Spleen (tissue), 11 donors: ENCODE measurements around the gene BUB3. TPM values are rescaled to one million over a fixed set of nuclear protein-coding genes. Genes with fewer than 3 reads are reported as not detected.

Experiments used
- DNase-seq: peaks from one replicate; pipeline ENCODE4 v3.0.0-alpha.2; 2020
- H3K27ac ChIP-seq, 8 donors: fragments of 200-600 bp; sonication (generic) in 7 of 8; 1 replicate in 4 of 8; 2 replicates in 4 of 8; pipeline versions ENCODE4 v1.5.0 to v1.8.0; 2016 to 2021; ENCODE audit warnings: inconsistent platforms in 4 of 8, mild to moderate bottlenecking in 4 of 8, moderate library complexity in 1 of 8
- H3K27me3 ChIP-seq, 7 donors: fragments of 200-600 bp; sonication (generic) in 6 of 7; replicated peaks in 1 of 7; 1 replicate in 4 of 7; 2 replicates in 3 of 7; pipeline versions ENCODE4 v1.5.0 to v1.8.0; 2016 to 2021; ENCODE audit warnings: inconsistent platforms in 3 of 7, mild to moderate bottlenecking in 1 of 7
- H3K36me3 ChIP-seq, 6 donors: fragments of 200-600 bp; sonication (generic) in 5 of 6; 1 replicate in 4 of 6; 2 replicates in 2 of 6; pipeline versions ENCODE4 v1.5.0 to v1.8.0; 2016 to 2021; ENCODE audit warnings: inconsistent platforms in 2 of 6
- H3K4me1 ChIP-seq, 6 donors: fragments of 200-600 bp; sonication (generic) in 5 of 6; 1 replicate in 3 of 6; 2 replicates in 3 of 6; pipeline versions ENCODE4 v1.5.0 to v1.8.0; 2016 to 2021; ENCODE audit warnings: inconsistent platforms in 3 of 6
- H3K4me3 ChIP-seq, 8 donors: fragments of 200-600 bp; sonication (generic) in 7 of 8; 1 replicate in 4 of 8; 2 replicates in 4 of 8; pipeline versions ENCODE4 v1.5.0 to v1.8.0; 2016 to 2021; ENCODE audit warnings: inconsistent platforms in 4 of 8, mild to moderate bottlenecking in 4 of 8, moderate library complexity in 2 of 8
- H3K9me3 ChIP-seq, 8 donors: fragments of 200-600 bp; sonication (generic) in 7 of 8; 1 replicate in 4 of 8; 2 replicates in 4 of 8; pipeline versions ENCODE4 v1.5.0 to v1.8.0; 2016 to 2021; ENCODE audit warnings: inconsistent platforms in 4 of 8
- CTCF ChIP-seq, 11 experiments: fragments of 200-600 bp in 7 of 11; fragments of 450-650 bp in 4 of 11; sonication (generic) in 4 of 11; IDR thresholded peaks in 8 of 11; conservative IDR thresholded peaks in 3 of 11; 1 replicate in 7 of 11; 2 replicates in 4 of 11; pipeline versions ENCODE4 v1.4.0 to v1.8.0; 2016 to 2021; ENCODE audit warnings: antibody characterized with exemption in 11 of 11, inconsistent platforms in 4 of 11, mild to moderate bottlenecking in 1 of 11
- POLR2A ChIP-seq, 3 donors: fragments of 450-650 bp; IDR thresholded peaks; one replicate each; pipeline ENCODE4 v1.5.1; 2017; ENCODE audit warnings: antibody characterized with exemption in 3 of 3, mild to moderate bottlenecking in 1 of 3
- POLR2AphosphoS5 ChIP-seq, 3 donors: sonication (generic); formaldehyde crosslinking; IDR thresholded peaks; one replicate each; pipeline ENCODE4 v1.5.1; 2017; ENCODE audit warnings: antibody characterized with exemption in 3 of 3
- WGBS, 5 donors: extraction: QIAGEN DNeasy Blood & Tissue Kit in 3 of 5; methylation state at CpG; one replicate each; pipeline versions ENCODE4 v1.1.5 to v1.1.7; 2013 to 2018; 5-methylcytosine and 5-hydroxymethylcytosine counted together
- intact Hi-C: fragments of 100-400 bp; cut with DNase I; formaldehyde crosslinking; loops from one replicate; pipeline ENCODE4 v1.15.0; 2023; ENCODE audit warnings: low total_unique reads
- polyA plus RNA-seq, 3 donors: library from polyadenylated mRNA; stranded (reverse); fragments of 200-250 nt; gene quantifications; one replicate each; pipeline ENCODE4 v1.2.1, GENCODE V29; 2013
- total RNA-seq, 7 donors: library from RNA; depleted of rRNA in 3 of 7; stranded (reverse); fragments of >200 nt in 3 of 7; fragmentation: NEBNext Ultra II Directional in 4 of 7; extraction: Animal tissue kit (Norgen Biotek cat#: 25700) in 4 of 7; gene quantifications; one replicate each; pipeline versions ENCODE4 v1.1.0 to v1.2.1, GENCODE V29; 2016 to 2021
- donor health status: healthy with polysubstance abuse.
- donor health status: DM: no; HTN: no; CAD: no; lungs with moderate emphysema.
- donor health status: DM: no; HTN: no; CAD: no.
- donor health status: Bipolar disorder and iron deficiency.
- donor health status: healthy.
- donor health status: DM: no; HTN: no; CAD: no.
- donor health status: DM: yes; HTN: yes; CAD: no.

The BUB3 gene
- total and polyA plus RNA-seq, 10 donors = 33.7 to 193 (median 98.4) TPM

- peak overlapping the region in 5 of 8 donors; percentile 3 to 49 (median 13) for H3K4me3 ChIP-seq
- intact Hi-C loops = no loop called here
- H3K27me3 ChIP-seq = peaks cover 45 to 100% (median 100%) of the 10 kb centered on the region in 7 donors
- no peak for DNase-seq
- H3K36me3 ChIP-seq = no peaks in the 10 kb centered on the region
- TF ChIP-seq CTCF (IDR thresholded peaks at IDR 0.05 in 8 of 11, conservative IDR thresholded peaks at IDR 0.05 in 3 of 11) = no peak
- no peak for TF ChIP-seq POLR2AphosphoS5 (IDR thresholded peaks at IDR 0.05)
- no peak for TF ChIP-seq POLR2A (IDR thresholded peaks at IDR 0.05)
- H3K4me1 ChIP-seq = peaks cover 34 to 87% (median 81%) of the 10 kb centered on the region in 6 donors
- no peak overlapping the region for H3K27ac ChIP-seq
- no peaks in the 10 kb centered on the region for H3K9me3 ChIP-seq
- 2 to 12% (median 3%) methylated on average over 39 to 59 of the region's 59 CpGs for WGBS, 5 donors
Observed at GRCh38 chr10:123146013-123146893, 7.9 kb upstream of the BUB3 start.

- H3K36me3 ChIP-seq = no peaks in the 10 kb centered on the region
- 12 to 19% (median 13%) methylated on average over 19 to 24 of the region's 24 CpGs for WGBS, 5 donors
- TF ChIP-seq POLR2AphosphoS5 (IDR thresholded peaks at IDR 0.05) (no peak), CTCF (IDR thresholded peaks at IDR 0.05 in 8 of 11, conservative IDR thresholded peaks at IDR 0.05 in 3 of 11) (no peak), POLR2A (IDR thresholded peaks at IDR 0.05) (no peak)
- intact Hi-C loops = no loop called here
- H3K9me3 ChIP-seq = no peaks in the 10 kb centered on the region
- peak overlapping the region in 2 of 8 donors; percentile 30 to 72 for H3K4me3 ChIP-seq
- H3K27ac ChIP-seq = no peak overlapping the region
- no peak for DNase-seq
- peaks cover 48 to 100% (median 99%) of the 10 kb centered on the region in 7 donors for H3K27me3 ChIP-seq
- peaks cover 37 to 92% (median 84%) of the 10 kb centered on the region in 6 donors for H3K4me1 ChIP-seq
Observed at GRCh38 chr10:123146894-123147634, 7.1 kb upstream of the BUB3 start.

GRCh38 chr10:123147635-123148413 is 6.4 kb upstream of the BUB3 start, which contains the start of gene HMX2:
HMX2 (plus strand) TSS chr10:123148136; CDS start chr10:123148379, 243 bp downstream.
- no peak for TF ChIP-seq POLR2A (IDR thresholded peaks at IDR 0.05)
- TF ChIP-seq POLR2AphosphoS5 (IDR thresholded peaks at IDR 0.05) = no peak
- no peak for TF ChIP-seq CTCF (IDR thresholded peaks at IDR 0.05 in 8 of 11, conservative IDR thresholded peaks at IDR 0.05 in 3 of 11)
- intact Hi-C loops = no loop called here

More at GRCh38 chr10:123147635-123148413, 6.4 kb upstream of the BUB3 start, which contains the start of gene HMX2:
- Histone ChIP-seq H3K27me3 (peaks cover 45 to 100% (median 97%) of the 10 kb centered on the region in 7 donors), H3K9me3 (no peaks in the 10 kb centered on the region), H3K36me3 (no peaks in the 10 kb centered on the region), H3K4me3 (peak within 1 kb of the TSS in 7 of 8 donors; percentile 12 to 72 (median 24)), H3K27ac (no peak within 1 kb of the TSS), H3K4me1 (peaks cover 37 to 85% (median 76%) of the 10 kb centered on the region in 6 donors)
- WGBS, 5 donors = 2 to 6% (median 4%) methylated on average over 14 to 64 of the region's 64 CpGs
- DNase-seq = peak; percentile 74
